Measurements from ENCODE around the gene CTDNEP1.
A peak's percentile ranks its signal among the peaks of the same experiment; 100 is the strongest.

CTDNEP1 gene

GRCh38 chr17:7222093-7222971 is 29.2 kb downstream of the CTDNEP1 start:
- POLR2A ChIA-PET = no interaction called here
- no peak for DNase-seq (ENCODE audit: extremely low spot score)
- TF ChIP-seq CTCF (IDR thresholded peaks at IDR 0.05; ENCODE audit: control extremely low read depth, extremely low read depth, low read depth, missing control alignments) = no peak
- CTCF ChIA-PET = interaction anchor here (0.7 to 3.7 kb wide), 5 partner anchors 8 to 177 kb away, joined by 3 to 31 read pairs (median 15); partner anchors contain the start of gene DVL2

- DNase-seq (ENCODE audit: extremely low spot score) = no peak
- ChIA-PET POLR2A (interaction anchor here (0.6 to 1.0 kb wide), 3 partner anchors 8 to 206 kb away, joined by 3 to 4 read pairs (median 3); no protein-coding TSS in a partner anchor), CTCF (interaction anchor here (0.7 to 3.7 kb wide), 14 partner anchors 9 to 176 kb away, joined by 3 to 31 read pairs (median 4); partner anchors contain the start of genes DVL2 and PHF23)
- no peak for TF ChIP-seq CTCF (IDR thresholded peaks at IDR 0.05; ENCODE audit: control extremely low read depth, extremely low read depth, low read depth, missing control alignments)
Observed at GRCh38 chr17:7221278-7222092, 30.0 kb downstream of the CTDNEP1 start.

GRCh38 chr17:7220593-7221277 is 30.8 kb downstream of the CTDNEP1 start:
- CTCF ChIA-PET = interaction anchor here (0.8 to 3.7 kb wide), 14 partner anchors 9 to 175 kb away, joined by 3 to 31 read pairs (median 4); partner anchors contain the start of genes DVL2 and PHF23
- peak; percentile 54 for TF ChIP-seq CTCF (IDR thresholded peaks at IDR 0.05; ENCODE audit: control extremely low read depth, extremely low read depth, low read depth, missing control alignments)
- POLR2A ChIA-PET = interaction anchor here (0.5 to 1.0 kb wide), 4 partner anchors 9 to 205 kb away, joined by 3 to 4 read pairs (median 4); no protein-coding TSS in a partner anchor
- DNase-seq (ENCODE audit: extremely low spot score) = peak; percentile 63

- no peak for TF ChIP-seq CTCF (IDR thresholded peaks at IDR 0.05; ENCODE audit: control extremely low read depth, extremely low read depth, low read depth, missing control alignments)
- POLR2A ChIA-PET = interaction anchor here (0.6 to 1.7 kb wide), 3 partner anchors 10 to 466 kb away, joined by 3 to 6 read pairs (median 4); no protein-coding TSS in a partner anchor
- DNase-seq (ENCODE audit: extremely low spot score) = peak; percentile 91
- CTCF ChIA-PET = interaction anchor here (0.8 to 3.7 kb wide), 14 partner anchors 9 to 174 kb away, joined by 3 to 31 read pairs (median 4); partner anchors contain the start of genes DVL2 and PHF23
Observed at GRCh38 chr17:7219812-7220592, 31.5 kb downstream of the CTDNEP1 start, which contains the start of the genes ACADVL and DLG4. TSS of gene ACADVL (plus strand) at chr17:7219938. CDS start at chr17:7219985, 47 bp downstream. TSS of gene DLG4 (minus strand) at chr17:7219836.

- no peak for DNase-seq (ENCODE audit: extremely low spot score)
- TF ChIP-seq CTCF (IDR thresholded peaks at IDR 0.05; ENCODE audit: control extremely low read depth, extremely low read depth, low read depth, missing control alignments) = no peak
- ChIA-PET POLR2A (interaction anchor here (0.6 to 1.7 kb wide), 3 partner anchors 18 to 1993 kb away, joined by 3 to 6 read pairs (median 5); no protein-coding TSS in a partner anchor), CTCF (interaction anchor here (1.1 to 3.7 kb wide), 7 partner anchors 10 to 174 kb away, joined by 3 to 31 read pairs (median 6); partner anchors contain the start of gene DVL2)
Observed at GRCh38 chr17:7219229-7219811, 32.2 kb downstream of the CTDNEP1 start.
